Measurements from ENCODE around the gene HOXB8.

HOXB8 gene

GRCh38 chr17:48624544-48625494 is 9.7 kb upstream of the HOXB8 start:
- peak; percentile 37 for DNase-seq

- DNase-seq, result no peak
Observed at GRCh38 chr17:48624118-48624517, 9.0 kb upstream of the HOXB8 start.

GRCh38 chr17:48623583-48623982 is 8.5 kb upstream of the HOXB8 start:
- no peak for DNase-seq

- no peak for DNase-seq
Observed at GRCh38 chr17:48622857-48623256, 7.8 kb upstream of the HOXB8 start.

GRCh38 chr17:48621410-48622392 is 6.6 kb upstream of the HOXB8 start:
- no peak for DNase-seq

- no peak for DNase-seq
Observed at GRCh38 chr17:48620461-48621139, 5.5 kb upstream of the HOXB8 start.

GRCh38 chr17:48619826-48620449 is 4.8 kb upstream of the HOXB8 start:
- DNase-seq, result no peak

- peak; percentile 86 for DNase-seq
Observed at GRCh38 chr17:48618256-48618896, 3.3 kb upstream of the HOXB8 start.

- no peak for DNase-seq
Observed at GRCh38 chr17:48617471-48618255, 2.6 kb upstream of the HOXB8 start.

- DNase-seq, result no peak
Observed at GRCh38 chr17:48616717-48617470, 1.8 kb upstream of the HOXB8 start.

GRCh38 chr17:48615963-48616716 is 1.0 kb upstream of the HOXB8 start:
- no peak for DNase-seq

- no peak for DNase-seq
Observed at GRCh38 chr17:48613862-48614694, 1.0 kb downstream of the HOXB8 start.

- DNase-seq, result peak; percentile 52
Observed at GRCh38 chr17:48612854-48613691, 2.0 kb downstream of the HOXB8 start.

- no peak for DNase-seq
Observed at GRCh38 chr17:48612456-48612853, 2.6 kb downstream of the HOXB8 start.

GRCh38 chr17:48611681-48612455 is 3.2 kb downstream of the HOXB8 start:
- no peak for DNase-seq

- no peak for DNase-seq
Observed at GRCh38 chr17:48611213-48611612, 3.9 kb downstream of the HOXB8 start.
